GM12878 (cell line): ENCODE data around the gene GPN1. TPM values are rescaled to one million over a fixed set of nuclear protein-coding genes. Genes with fewer than 3 reads are reported as not detected.
A peak's percentile ranks its signal among the peaks of the same experiment; 100 is the strongest.
"Not testable (repeated sequence)": the region's sequence is repeated elsewhere in the genome, so short reads cannot be mapped to it uniquely, and the experiment has no call there.

Experiments
- ATAC-seq: fragments of 200-7000 bp; cut with Tn5 transposase; 3 replicates; pipeline ENCODE4 v1.9.1; 2020; ENCODE audit warnings: mild to moderate bottlenecking, moderate library complexity
- BruUV-seq: library from RNA; stranded (reverse); fragments of 400-500 nt; replicated peaks from 2 replicates; lab custom pipeline; 2021; lab: Mats Ljungman, UMichigan
- CTCF ChIA-PET: fragments of 300-600 bp; sonication (Branson Sonifier 250); formaldehyde crosslinking; extraction: SDS; loops from one replicate; lab custom pipeline; 2021; ENCODE audit warnings: inconsistent platforms; lab: Yijun Ruan, JAX
- POLR2A ChIA-PET: fragments of 350-600 bp; formaldehyde crosslinking; extraction: SDS; loops from one replicate; lab custom pipeline; 2021; ENCODE audit warnings: inconsistent platforms; lab: Charles Lee
- RAD21 ChIA-PET: fragments of 300-600 bp; sonication (Branson Sonifier 250); formaldehyde crosslinking; loops from one replicate; lab custom pipeline; 2023; ENCODE audit warnings: antibody characterized with exemption; ENCODE audit not compliant: unreplicated experiment; lab: Charles Lee
- SMC1A ChIA-PET: fragments of 300-600 bp; sonication (Branson Sonifier 250); formaldehyde crosslinking; loops from one replicate; lab custom pipeline; 2023; ENCODE audit not compliant: unreplicated experiment, uncharacterized antibody; lab: Charles Lee
- DNase-seq: peaks from one replicate; pipeline ENCODE4 v3.0.0-alpha.2; 2011; ENCODE audit warnings: low read depth, low spot score
- FAIRE-seq: peaks from 3 replicates; lab custom pipeline; 2011; peaks lifted over from hg19 to GRCh38; lab: Jason Lieb, UNC
- H2AFZ ChIP-seq: 2 replicates; pipeline ENCODE4 v1.6.0; 2011; ENCODE audit warnings: low read depth, low read length, control low read depth; ENCODE audit not compliant: control insufficient read depth
- H3K27ac ChIP-seq: 2 replicates; pipeline ENCODE4 v1.5.1; 2011; ENCODE audit warnings: control low read depth; ENCODE audit not compliant: control insufficient read depth, insufficient read depth
- H3K27me3 ChIP-seq, 2 experiments: replicated peaks in 1 of 2; 2 replicates each; pipeline versions ENCODE4 v1.6.0 to v1.6.1; 2011; ENCODE audit warnings: low read length in 1 of 2; ENCODE audit not compliant: control insufficient read depth in 2 of 2, insufficient read depth in 2 of 2
- H3K36me3 ChIP-seq, 2 experiments: 2 replicates each; pipeline ENCODE4 v1.5.1; 2011; ENCODE audit warnings: low read length in 1 of 2; ENCODE audit not compliant: control insufficient read depth in 2 of 2, insufficient read depth in 2 of 2
- H3K4me1 ChIP-seq: 2 replicates; pipeline ENCODE4 v1.6.1; 2011; ENCODE audit warnings: mild to moderate bottlenecking, low read length, moderate library complexity, mixed read lengths; ENCODE audit not compliant: control insufficient read depth, insufficient read depth
- H3K4me2 ChIP-seq: 2 replicates; pipeline ENCODE4 v1.6.0; 2011; ENCODE audit warnings: control low read depth; ENCODE audit not compliant: control insufficient read depth, insufficient read depth
- H3K4me3 ChIP-seq: fragments of 200-600 bp; sonication (generic); 2 replicates; pipeline ENCODE4 v1.5.1; 2016
- H3K79me2 ChIP-seq: 2 replicates; pipeline ENCODE4 v1.6.0; 2011; ENCODE audit warnings: low read length; ENCODE audit not compliant: control insufficient read depth, insufficient read depth
- H3K9ac ChIP-seq: 2 replicates; pipeline ENCODE4 v1.8.0; 2011; ENCODE audit warnings: low read length, control low read depth, mixed read lengths; ENCODE audit not compliant: control insufficient read depth, insufficient read depth
- H3K9me3 ChIP-seq: replicated peaks from 3 replicates; pipeline ENCODE4 v1.5.1; 2011; ENCODE audit warnings: mild to moderate bottlenecking, low read length; ENCODE audit not compliant: control insufficient read depth, insufficient read depth
- H4K20me1 ChIP-seq: 2 replicates; pipeline ENCODE4 v1.6.0; 2011; ENCODE audit not compliant: control insufficient read depth, insufficient read depth
- MTA3 ChIP-seq: IDR thresholded peaks from 2 replicates; pipeline ENCODE4 v1.6.1; 2012; ENCODE audit warnings: low read length, inconsistent platforms, borderline replicate concordance
- PML ChIP-seq: IDR thresholded peaks from 2 replicates; pipeline ENCODE4 v1.6.1; 2012; ENCODE audit warnings: low read length, inconsistent platforms
- SIX5 ChIP-seq: IDR thresholded peaks from 2 replicates; pipeline ENCODE4 v1.6.1; 2011; ENCODE audit warnings: mild to moderate bottlenecking, low read depth, low read length, moderate library complexity; ENCODE audit not compliant: severe bottlenecking
- STAT3 ChIP-seq: IDR thresholded peaks from 2 replicates; pipeline ENCODE4 v1.6.1; 2011; ENCODE audit warnings: low read depth, low read length, improper control_type of control experiment
- ZZZ3 ChIP-seq: IDR thresholded peaks from 2 replicates; pipeline ENCODE4 v1.6.1; 2011; ENCODE audit warnings: low read depth; ENCODE audit not compliant: control insufficient read depth, insufficient read length
- WGBS: methylation state at CpG from one replicate; pipeline ENCODE4 v1.1.6; 2016; ENCODE audit warnings: low lambda C conversion rate; ENCODE audit not compliant: insufficient replicate concordance, insufficient coverage; ENCODE audit errors: missing lambda C conversion rate; 5-methylcytosine and 5-hydroxymethylcytosine counted together
- in situ Hi-C: fragments of 300-500 bp; cut with MboI; formaldehyde crosslinking; loops from 9 replicates; pipeline ENCODE4 v1.14.3; 2018; ENCODE audit warnings: mixed read lengths
- intact Hi-C: fragments of 100-400 bp; cut with micrococcal nuclease; formaldehyde crosslinking; loops from one replicate; pipeline ENCODE4 v1.14.2; 2022; ENCODE audit not compliant: unreplicated experiment
- polyA plus RNA-seq, 11 experiments: library from polyadenylated mRNA; depleted of rRNA in 4 of 11; unstranded in 6 of 11; stranded (reverse) in 5 of 11; fragments of >200 nt; fragmentation: Nextera tagmentation in 4 of 11; fragmentation: Illumina TruSeq in 1 of 11; extraction: Ambion mirVana in 4 of 11; extraction: Trizol in 1 of 11; gene quantifications; 1 replicate in 1 of 11; 2 replicates in 10 of 11; pipeline versions ENCODE4 v1.2.1 to v1.2.3, GENCODE V29; 2011 to 2016; ENCODE audit warnings: inconsistent platforms in 2 of 11, missing spikeins in 2 of 11, low read depth in 1 of 11
- total RNA-seq, 4 experiments: library from RNA; depleted of rRNA in 3 of 4; stranded (reverse); fragments of >200 nt in 3 of 4; fragmentation: Illumina TruSeq in 1 of 4; extraction: Trizol in 1 of 4; gene quantifications; 2 replicates each; pipeline versions ENCODE4 v1.2.1 to v1.2.3, GENCODE V29; 2013 to 2021
- TF ChIP-seq, protein P1 (sequence below), 3 experiments: IDR thresholded peaks in 2 of 3; conservative IDR thresholded peaks in 1 of 3; 2 replicates each; pipeline ENCODE4 v1.5.1; 2011; ENCODE audit warnings: low read depth in 3 of 3, low read length in 3 of 3, mild to moderate bottlenecking in 3 of 3, control low read depth in 2 of 3, moderate library complexity in 2 of 3, inconsistent platforms in 1 of 3, mixed read lengths in 1 of 3; ENCODE audit not compliant: control insufficient read depth in 2 of 3, insufficient read depth in 1 of 3; ENCODE audit errors: extremely low read depth in 1 of 3

The GPN1 gene
- total and polyA plus RNA-seq, 10 of the 15 experiments (the other 5 are each of a cell fraction or from before 2014, with no cell fraction given) = 32.1 to 108 (median 60.4) TPM

DNA sequence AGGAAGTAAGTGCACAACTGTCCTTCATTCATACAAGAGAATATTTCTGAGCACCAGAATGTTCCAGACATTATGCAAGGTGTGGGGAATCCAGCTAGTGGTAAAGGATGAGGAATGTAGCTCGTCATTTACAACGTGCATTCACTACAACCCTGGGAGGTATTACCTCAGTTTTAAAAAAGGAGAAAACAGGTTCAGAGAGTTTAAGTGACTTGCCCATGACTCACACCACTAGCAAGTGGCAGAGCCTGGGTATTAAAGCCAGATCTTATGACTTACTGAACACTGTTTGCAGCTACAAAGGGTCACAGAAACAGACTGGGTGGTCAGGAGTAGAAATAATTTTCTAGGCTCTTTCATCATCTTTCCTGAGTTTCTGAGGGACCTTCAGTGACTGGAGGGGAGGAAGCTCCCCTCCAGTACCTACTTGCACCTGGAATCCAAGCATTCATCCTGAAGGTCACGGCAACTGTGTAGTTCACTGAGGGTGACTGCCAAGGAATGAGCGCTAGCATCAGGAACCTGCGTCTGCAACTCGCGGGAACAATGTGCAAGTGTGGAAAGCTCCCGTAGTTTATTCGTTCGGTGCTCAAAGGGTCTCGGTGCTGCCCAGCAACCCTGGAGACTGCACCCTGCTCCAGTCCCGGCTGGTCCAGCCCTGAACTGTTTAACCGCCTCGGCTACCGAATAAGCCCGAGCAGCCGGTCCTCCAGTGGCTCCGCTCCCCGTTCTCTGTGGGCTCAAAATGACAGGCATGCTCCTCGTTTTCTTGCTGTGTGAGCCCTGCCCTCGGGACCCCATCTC lies 685 bp upstream of the GPN1 start:
- SMC1A ChIA-PET = interaction anchor here (1.0 to 2.6 kb wide), 8 partner anchors 8 to 325 kb away, joined by 3 to 9 read pairs (median 3); partner anchors contain the start of gene PPM1G
- intact Hi-C loops = loop anchor here (5.0 kb wide), 1 partner anchor 46 kb away; the partner anchor contains the start of gene ZNF512

DNA sequence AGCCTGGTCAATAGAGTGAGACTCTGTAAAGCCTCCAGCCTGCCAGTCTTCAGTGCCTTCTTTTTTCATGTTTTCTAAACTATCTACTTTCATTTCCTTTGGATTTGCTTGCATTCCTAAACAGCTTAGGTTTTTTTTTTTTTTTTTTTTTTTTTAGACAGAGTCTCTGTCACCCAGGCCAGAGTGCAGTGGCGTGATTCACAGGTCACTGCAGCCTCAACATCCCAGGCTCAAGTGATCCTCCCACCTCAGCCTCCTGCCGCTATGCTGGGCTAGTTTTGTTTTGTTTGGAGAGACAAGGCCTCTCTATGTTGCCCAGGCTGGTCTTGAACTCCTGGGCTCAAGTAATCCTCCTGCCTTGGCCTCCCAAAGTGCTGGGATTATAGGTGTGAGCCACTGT lies 1.4 kb downstream of the GPN1 start:
- H3K27ac ChIP-seq, FAIRE-seq: not testable (repeated sequence)
- POLR2A ChIA-PET = interaction anchor here (0.7 kb wide), 1 partner anchor 16 kb away, joined by 3 read pairs; no protein-coding TSS in a partner anchor

More for the DNA sequence above, 685 bp upstream of the GPN1 start:
- Histone ChIP-seq H3K4me3 (peak overlapping the region; percentile 95), H3K27me3 (no peaks in the 10 kb centered on the region), H3K4me2 (peak overlapping the region; percentile 46), H2AFZ (peak overlapping the region; percentile 96), H3K79me2 (peaks cover 10% of the 10 kb centered on the region), H4K20me1 (no peaks in the 10 kb centered on the region), H3K9me3 (no peaks in the 10 kb centered on the region), H3K9ac (peak overlapping the region; percentile 89; the same call in 1 of the 2 replicates), H3K4me1 (peaks cover 7% of the 10 kb centered on the region), H3K27ac (no peak overlapping the region), H3K36me3 (peaks cover 0 to 11% of the 10 kb centered on the region in 2 experiments; a peak in 2 of 4 replicates)
- BruUV-seq = TSS peak; percentile 83
- FAIRE-seq (no peak), ATAC-seq (peak; percentile 60), DNase-seq (no peak)
- ChIA-PET RAD21 (interaction anchor here (0.5 to 1.9 kb wide), 7 partner anchors 19 to 219 kb away, joined by 3 to 5 read pairs (median 3); partner anchors contain the start of genes NRBP1, PPM1G and ZNF512), POLR2A (interaction anchor here (1.0 to 1.7 kb wide), 6 partner anchors 35 to 305 kb away, joined by 3 to 5 read pairs (median 4); partner anchors contain the start of genes MPV17, NRBP1, SLC4A1AP and SUPT7L), CTCF (interaction anchor here (0.6 to 4.3 kb wide), 6 partner anchors 36 to 545 kb away, joined by 3 to 34 read pairs (median 4); partner anchors contain the start of gene NRBP1)
- TF ChIP-seq, protein P1, sequence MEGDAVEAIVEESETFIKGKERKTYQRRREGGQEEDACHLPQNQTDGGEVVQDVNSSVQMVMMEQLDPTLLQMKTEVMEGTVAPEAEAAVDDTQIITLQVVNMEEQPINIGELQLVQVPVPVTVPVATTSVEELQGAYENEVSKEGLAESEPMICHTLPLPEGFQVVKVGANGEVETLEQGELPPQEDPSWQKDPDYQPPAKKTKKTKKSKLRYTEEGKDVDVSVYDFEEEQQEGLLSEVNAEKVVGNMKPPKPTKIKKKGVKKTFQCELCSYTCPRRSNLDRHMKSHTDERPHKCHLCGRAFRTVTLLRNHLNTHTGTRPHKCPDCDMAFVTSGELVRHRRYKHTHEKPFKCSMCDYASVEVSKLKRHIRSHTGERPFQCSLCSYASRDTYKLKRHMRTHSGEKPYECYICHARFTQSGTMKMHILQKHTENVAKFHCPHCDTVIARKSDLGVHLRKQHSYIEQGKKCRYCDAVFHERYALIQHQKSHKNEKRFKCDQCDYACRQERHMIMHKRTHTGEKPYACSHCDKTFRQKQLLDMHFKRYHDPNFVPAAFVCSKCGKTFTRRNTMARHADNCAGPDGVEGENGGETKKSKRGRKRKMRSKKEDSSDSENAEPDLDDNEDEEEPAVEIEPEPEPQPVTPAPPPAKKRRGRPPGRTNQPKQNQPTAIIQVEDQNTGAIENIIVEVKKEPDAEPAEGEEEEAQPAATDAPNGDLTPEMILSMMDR (IDR thresholded peaks at IDR 0.05 in 2 of 3, conservative IDR thresholded peaks at IDR 0.05 in 1 of 3; ENCODE audit: control insufficient read depth in 2 of 3, extremely low read depth in 1 of 3, insufficient read depth in 1 of 3, low read depth in 3 of 3, low read length in 3 of 3) = no peak
- TF ChIP-seq ZZZ3 (no peak), PML (no peak), SIX5 (no peak), STAT3 (no peak), MTA3 (0 out of 2 replicates have a peak, but pooled peaks have one; percentile 4)
- 0% methylated on average over 19 of the region's 21 CpGs for WGBS
- in situ Hi-C loops = no loop called here

More for the DNA sequence above, 1.4 kb downstream of the GPN1 start:
- H2AFZ ChIP-seq, in situ Hi-C loops, H3K27me3 ChIP-seq, H3K79me2 ChIP-seq, BruUV-seq, CTCF ChIA-PET, H3K9ac ChIP-seq, ATAC-seq, DNase-seq, H3K4me2 ChIP-seq, H4K20me1 ChIP-seq, H3K4me3 ChIP-seq, H3K9me3 ChIP-seq, intact Hi-C loops, H3K4me1 ChIP-seq, RAD21 ChIA-PET: not testable (repeated sequence)
- peaks cover 0 to 14% of the 10 kb centered on the region in 2 experiments; a peak in 2 of 4 replicates for H3K36me3 ChIP-seq
- SMC1A ChIA-PET = interaction anchor here (0.6 kb wide), 1 partner anchor 35 kb away, joined by 3 read pairs; no protein-coding TSS in a partner anchor
- 100% methylated on average over 2 of the region's 2 CpGs for WGBS
